RWPE2 (cell line): ENCODE results near the gene MOGAT3.
"Not testable (repeated sequence)": the region's sequence is repeated elsewhere in the genome, so short reads cannot be mapped to it uniquely, and the experiment has no call there.

Source experiments
- ATAC-seq: fragments of 200-7000 bp; cut with Tn5 transposase; 3 replicates; pipeline ENCODE4 v1.9.1; 2021; ENCODE audit warnings: low read depth
- DNase-seq: peaks from one replicate; pipeline ENCODE4 v3.0.0-alpha.2; 2020; ENCODE audit warnings: low spot score
- H3K27ac ChIP-seq: fragments of 450-650 bp; 2 replicates; pipeline ENCODE4 v1.5.1; 2017; ENCODE audit warnings: mild to moderate bottlenecking; ENCODE audit not compliant: poor library complexity, severe bottlenecking
- H3K27me3 ChIP-seq: fragments of 250-450 bp; sonication (Bioruptor Pico); 2 replicates; pipeline ENCODE4 v1.5.1; 2021; ENCODE audit warnings: mild to moderate bottlenecking, moderate library complexity; ENCODE audit not compliant: insufficient read depth, poor library complexity, severe bottlenecking
- H3K36me3 ChIP-seq: fragments of 250-450 bp; sonication (Bioruptor Pico); 2 replicates; pipeline ENCODE4 v1.5.1; 2020; ENCODE audit warnings: low read depth, mild to moderate bottlenecking, moderate library complexity
- H3K4me1 ChIP-seq: fragments of 250-450 bp; sonication (Bioruptor Pico); 2 replicates; pipeline ENCODE4 v1.5.1; 2021; ENCODE audit warnings: mild to moderate bottlenecking, moderate library complexity; ENCODE audit not compliant: insufficient read depth, poor library complexity, severe bottlenecking
- H3K4me3 ChIP-seq: fragments of 250-450 bp; sonication (Bioruptor Pico); 2 replicates; pipeline ENCODE4 v1.5.1; 2021; ENCODE audit warnings: mild to moderate bottlenecking, moderate library complexity; ENCODE audit not compliant: severe bottlenecking
- H3K9me3 ChIP-seq: fragments of 250-450 bp; sonication (Bioruptor Pico); 2 replicates; pipeline ENCODE4 v1.5.1; 2021; ENCODE audit warnings: mild to moderate bottlenecking, moderate library complexity; ENCODE audit not compliant: severe bottlenecking
- TF ChIP-seq, protein P1 (sequence below): fragments of 450-650 bp; IDR thresholded peaks from one replicate; pipeline ENCODE4 v1.5.1; 2017; ENCODE audit warnings: mild to moderate bottlenecking, moderate library complexity; ENCODE audit not compliant: poor library complexity, severe bottlenecking

Gene MOGAT3

DNA sequence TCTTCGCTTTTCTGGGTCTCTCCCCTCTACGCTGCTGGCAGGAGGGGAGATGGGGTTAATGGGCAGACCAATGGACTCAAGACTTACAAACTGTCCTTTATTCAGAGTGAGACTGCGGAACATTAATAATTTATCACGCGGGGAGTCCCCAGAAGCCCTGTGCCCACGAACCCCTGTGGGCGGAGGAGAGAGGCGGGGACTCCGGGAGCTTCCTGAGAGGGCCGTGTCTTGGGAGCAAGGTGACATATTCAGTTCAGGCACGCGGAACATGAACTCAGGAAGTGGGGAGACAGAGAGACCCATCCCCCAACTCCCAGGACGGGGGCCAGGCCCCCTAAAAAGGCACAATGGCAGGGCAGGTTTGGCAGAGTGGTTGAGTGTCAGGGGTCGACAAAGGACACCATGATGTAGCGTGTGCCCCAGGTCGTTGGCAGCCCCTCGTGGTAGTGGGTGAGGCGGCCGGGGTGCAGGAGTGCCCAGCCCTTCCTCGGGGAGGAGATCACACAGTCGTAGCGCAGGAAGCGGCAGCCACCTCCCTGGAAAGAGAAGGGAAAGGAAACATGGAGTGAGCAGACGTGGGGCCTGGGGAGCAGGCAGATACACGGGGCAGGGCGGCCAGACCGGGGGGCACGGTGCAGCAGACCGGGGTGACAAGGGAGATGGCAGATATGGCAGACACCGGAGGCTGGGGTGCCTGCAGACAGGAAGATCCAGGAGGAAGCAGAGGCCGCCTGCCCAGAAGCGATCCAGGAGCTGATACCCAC, 5.2 kb upstream of the MOGAT3 start:
- no peaks in the 10 kb centered on the region for H3K4me1 ChIP-seq
- no peaks in the 10 kb centered on the region for H3K9me3 ChIP-seq
- ATAC-seq (no peak), DNase-seq (no peak)
- H3K27ac ChIP-seq: no peak overlapping the region
- peaks cover 14% of the 10 kb centered on the region for H3K27me3 ChIP-seq
- TF ChIP-seq, protein P1, sequence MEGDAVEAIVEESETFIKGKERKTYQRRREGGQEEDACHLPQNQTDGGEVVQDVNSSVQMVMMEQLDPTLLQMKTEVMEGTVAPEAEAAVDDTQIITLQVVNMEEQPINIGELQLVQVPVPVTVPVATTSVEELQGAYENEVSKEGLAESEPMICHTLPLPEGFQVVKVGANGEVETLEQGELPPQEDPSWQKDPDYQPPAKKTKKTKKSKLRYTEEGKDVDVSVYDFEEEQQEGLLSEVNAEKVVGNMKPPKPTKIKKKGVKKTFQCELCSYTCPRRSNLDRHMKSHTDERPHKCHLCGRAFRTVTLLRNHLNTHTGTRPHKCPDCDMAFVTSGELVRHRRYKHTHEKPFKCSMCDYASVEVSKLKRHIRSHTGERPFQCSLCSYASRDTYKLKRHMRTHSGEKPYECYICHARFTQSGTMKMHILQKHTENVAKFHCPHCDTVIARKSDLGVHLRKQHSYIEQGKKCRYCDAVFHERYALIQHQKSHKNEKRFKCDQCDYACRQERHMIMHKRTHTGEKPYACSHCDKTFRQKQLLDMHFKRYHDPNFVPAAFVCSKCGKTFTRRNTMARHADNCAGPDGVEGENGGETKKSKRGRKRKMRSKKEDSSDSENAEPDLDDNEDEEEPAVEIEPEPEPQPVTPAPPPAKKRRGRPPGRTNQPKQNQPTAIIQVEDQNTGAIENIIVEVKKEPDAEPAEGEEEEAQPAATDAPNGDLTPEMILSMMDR: no peak
- no peak overlapping the region for H3K4me3 ChIP-seq
- peaks cover 21% of the 10 kb centered on the region for H3K36me3 ChIP-seq

DNA sequence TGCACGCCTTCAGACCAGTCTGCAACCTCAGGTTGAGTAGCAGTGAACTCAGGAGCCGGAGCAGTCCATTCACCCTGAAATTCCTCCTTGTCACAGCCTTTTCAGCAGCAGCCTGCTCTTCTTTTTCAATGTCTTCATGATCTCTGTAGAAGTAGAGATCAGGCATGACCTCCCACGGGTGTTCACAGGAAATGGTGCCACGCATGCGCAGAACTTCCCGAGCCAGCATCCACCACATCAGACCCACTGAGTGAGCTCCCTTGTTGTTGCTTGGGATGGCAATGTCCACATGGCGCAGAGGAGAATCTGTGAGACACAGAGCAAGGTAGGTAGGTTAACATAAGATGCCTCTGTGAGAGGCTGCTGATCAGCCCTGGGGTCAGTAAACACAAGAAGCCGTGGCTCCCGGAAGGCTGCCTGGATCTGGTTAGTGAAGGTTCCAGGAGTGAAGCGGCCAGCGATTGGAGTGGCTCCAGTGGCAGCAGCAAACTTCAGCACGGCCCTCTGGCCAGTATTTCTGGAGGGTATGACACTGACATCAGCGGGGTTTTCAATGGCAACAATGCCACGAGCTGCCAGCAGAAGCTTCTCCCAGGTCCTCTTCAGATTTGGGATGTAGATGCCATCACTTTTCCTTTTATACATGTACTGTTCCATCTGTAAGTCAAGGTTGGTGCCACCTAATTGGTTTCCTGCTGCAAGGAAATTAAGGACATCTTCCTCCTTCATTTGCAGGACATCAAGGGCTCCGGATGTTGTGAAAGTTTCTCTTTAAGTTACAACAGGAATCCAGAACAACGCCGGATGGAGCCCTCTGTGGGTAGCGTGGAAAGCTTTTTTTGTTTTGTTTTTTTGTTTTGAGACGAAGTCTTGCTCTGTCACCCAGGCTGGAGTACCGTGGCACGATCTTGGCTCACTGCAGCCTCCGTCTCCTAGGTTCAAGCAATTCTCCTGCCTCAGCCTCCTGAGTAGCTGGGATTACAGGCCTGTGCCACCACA, 3.2 kb upstream of the MOGAT3 start:
- not testable (repeated sequence) for DNase-seq, H3K9me3 ChIP-seq, H3K36me3 ChIP-seq, H3K4me1 ChIP-seq, H3K27ac ChIP-seq, ATAC-seq, H3K4me3 ChIP-seq
- peaks cover 14% of the 10 kb centered on the region for H3K27me3 ChIP-seq

DNA sequence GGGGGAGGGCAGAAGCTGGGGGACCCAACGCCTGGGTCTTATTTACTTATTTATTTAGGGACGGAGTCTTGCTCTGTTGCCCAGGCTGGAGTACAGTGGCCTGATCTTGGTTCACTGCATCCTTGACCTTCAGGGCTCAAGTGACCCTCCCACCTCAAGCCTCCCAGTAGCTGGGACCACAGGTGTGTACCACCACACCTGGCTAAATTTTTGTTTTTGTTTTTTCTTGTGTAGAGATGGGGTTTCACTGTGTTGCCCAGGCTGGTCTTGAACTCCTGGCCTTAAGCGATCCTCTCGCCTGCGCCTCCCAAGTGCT, 1.7 kb upstream of the MOGAT3 start:
- no peaks in the 10 kb centered on the region for H3K4me1 ChIP-seq
- H3K9me3 ChIP-seq: no peaks in the 10 kb centered on the region
- no peak for DNase-seq
- TF ChIP-seq, protein P1: no peak
- no peaks in the 10 kb centered on the region for H3K36me3 ChIP-seq
- no peak for ATAC-seq
- H3K27ac ChIP-seq: no peak overlapping the region
- no peak overlapping the region for H3K4me3 ChIP-seq
- peaks cover 14% of the 10 kb centered on the region for H3K27me3 ChIP-seq

DNA sequence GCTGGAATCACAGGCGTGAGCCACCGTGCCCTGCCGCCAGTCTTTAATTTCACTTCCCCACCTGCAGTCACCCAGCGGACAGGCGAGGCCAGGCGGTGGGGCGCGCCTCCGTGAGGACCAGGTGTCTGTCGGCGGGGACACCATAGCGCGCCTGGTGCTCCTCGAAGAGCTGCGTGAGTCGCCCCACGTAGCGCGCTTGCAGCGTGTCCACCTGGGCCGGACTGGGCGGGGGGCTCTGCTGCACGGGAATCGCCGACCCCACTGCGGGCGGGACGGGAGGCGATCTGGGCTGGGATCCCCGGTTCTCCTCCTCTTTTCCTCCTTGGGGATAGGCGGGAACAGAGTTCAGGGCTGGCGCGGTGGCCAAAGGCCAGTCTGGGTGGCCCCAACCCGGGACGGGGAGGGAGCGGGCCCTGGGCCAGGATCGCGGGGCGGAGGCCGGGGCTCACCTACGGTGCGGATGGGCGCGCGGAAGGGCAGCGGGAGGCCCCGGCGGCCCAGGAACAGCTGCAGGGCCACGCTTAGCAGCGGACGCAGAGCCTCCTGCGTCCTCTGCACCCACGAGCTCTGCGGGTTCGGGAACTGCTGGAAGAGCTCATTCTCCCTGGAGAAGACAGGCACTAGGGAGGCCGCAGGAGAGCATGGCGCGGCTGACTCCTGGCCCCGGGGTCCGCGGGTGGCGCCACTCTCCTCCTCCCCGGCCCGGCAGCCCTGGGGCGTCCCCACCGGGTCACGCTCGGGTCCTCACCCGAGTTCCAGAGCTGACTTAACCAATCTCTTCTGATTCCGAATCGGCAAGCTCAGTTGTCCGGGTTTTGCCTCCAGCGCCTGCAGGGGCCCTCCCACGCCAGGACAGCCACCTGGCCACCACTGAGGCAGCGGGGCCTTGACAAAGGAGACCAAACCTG, 1.1 kb upstream of the MOGAT3 start:
- H3K4me3 ChIP-seq: no peak overlapping the region
- H3K27me3 ChIP-seq: peaks cover 14% of the 10 kb centered on the region
- H3K36me3 ChIP-seq: no peaks in the 10 kb centered on the region
- ATAC-seq (no peak), DNase-seq (no peak)
- H3K9me3 ChIP-seq: no peaks in the 10 kb centered on the region
- TF ChIP-seq, protein P1: no peak
- no peak overlapping the region for H3K27ac ChIP-seq
- no peaks in the 10 kb centered on the region for H3K4me1 ChIP-seq

DNA sequence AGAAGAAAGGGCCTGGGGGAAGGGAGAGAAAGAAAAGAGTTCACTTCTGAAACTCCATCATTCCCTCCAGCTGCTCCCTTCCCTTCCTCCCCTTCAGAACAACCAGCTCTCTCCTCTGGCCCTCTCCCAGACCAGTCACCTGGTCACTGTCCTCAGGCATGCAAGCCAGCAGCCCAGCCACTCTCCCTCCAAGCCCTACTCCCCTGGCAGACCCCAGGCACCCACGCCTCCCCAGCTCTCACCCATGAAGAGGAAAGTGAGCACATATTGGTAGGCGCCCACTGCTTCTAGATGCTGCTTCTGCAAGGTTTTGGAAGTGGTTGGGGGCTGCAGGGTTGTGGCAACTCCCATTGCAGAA, 353 bp downstream of the MOGAT3 start:
- DNase-seq (no peak), ATAC-seq (no peak)
- Histone ChIP-seq H3K27me3 (peaks cover 14% of the 10 kb centered on the region), H3K27ac (no peak overlapping the region), H3K4me3 (no peak overlapping the region), H3K36me3 (no peaks in the 10 kb centered on the region), H3K9me3 (no peaks in the 10 kb centered on the region), H3K4me1 (no peaks in the 10 kb centered on the region)
- TF ChIP-seq, protein P1: no peak

DNA sequence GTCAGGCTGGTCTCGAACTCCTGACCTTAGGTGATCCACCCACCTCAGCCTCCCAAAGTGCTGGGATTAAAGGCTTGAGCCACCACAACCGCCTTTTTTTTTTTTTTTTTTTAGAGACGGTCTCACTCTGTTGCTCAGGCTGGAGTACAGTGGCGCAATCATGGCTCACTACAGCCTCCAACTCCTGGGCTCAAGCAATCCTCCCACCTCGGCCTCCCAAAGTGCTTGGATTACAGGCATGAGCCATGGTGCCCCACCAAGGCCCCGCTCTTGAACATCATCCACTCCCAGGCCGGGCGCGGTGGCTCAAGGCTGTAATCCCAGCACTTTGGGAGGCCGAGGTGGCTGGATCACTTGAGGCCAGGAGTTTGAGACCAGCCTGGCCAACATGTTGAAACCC, 1.3 kb downstream of the MOGAT3 start:
- not testable (repeated sequence) for H3K36me3 ChIP-seq, H3K4me1 ChIP-seq, H3K27ac ChIP-seq, ATAC-seq, H3K9me3 ChIP-seq, DNase-seq, H3K4me3 ChIP-seq
- peaks cover 14% of the 10 kb centered on the region for H3K27me3 ChIP-seq
